Measurements from ENCODE around the gene ETV6.

GRCh38 chr12:11853126-11853525 lies 203.7 kb downstream of the ETV6 start:
- TF ChIP-seq CTCF (IDR thresholded peaks at IDR 0.05 in 2 of 3, conservative IDR thresholded peaks at IDR 0.05 in 1 of 3; ENCODE audit: borderline replicate concordance in 1 of 3, insufficient read depth in 1 of 3, low read depth in 2 of 3, low read length in 2 of 3) = no peak
- no peak for TF ChIP-seq POLR2AphosphoS5 (IDR thresholded peaks at IDR 0.05; ENCODE audit: low read depth, low read length)
- no peak for TF ChIP-seq POLR2A (IDR thresholded peaks at IDR 0.05; ENCODE audit: borderline replicate concordance, extremely low read depth, insufficient read depth, insufficient read length)
- TF ChIP-seq ATF3 (IDR thresholded peaks at IDR 0.05) = no peak
